Measurements from ENCODE around the gene ITIH5. TPM values are rescaled to one million over a fixed set of nuclear protein-coding genes. Genes with fewer than 3 reads are reported as not detected.

ITIH5 gene
- total and polyA plus RNA-seq, 9 donors = 4.8 to 32.2 (median 15.1) TPM

GRCh38 chr10:7513455-7513854, 153.3 kb downstream of the ITIH5 start:
- Histone ChIP-seq H3K27me3 (no peaks in the 10 kb centered on the region), H3K4me3 (no peak overlapping the region), H3K36me3 (no peaks in the 10 kb centered on the region), H3K9me3 (no peaks in the 10 kb centered on the region), H3K4me1 (ENCODE audit: insufficient read depth) (peaks cover 2% of the 10 kb centered on the region), H3K27ac (no peak overlapping the region)
- TF ChIP-seq CTCF (IDR thresholded peaks at IDR 0.05) (no peak), POLR2A (IDR thresholded peaks at IDR 0.05) (no peak), EP300 (IDR thresholded peaks at IDR 0.05) (no peak)
- WGBS, 3 donors = 62 to 70% (median 64%) methylated on average over 3 of the region's 3 CpGs
- intact Hi-C loops (cut with DNase I) = no loop called here
- no peak for DNase-seq

GRCh38 chr10:7512487-7512886, 154.3 kb downstream of the ITIH5 start:
- H3K36me3 ChIP-seq = no peaks in the 10 kb centered on the region
- H3K4me3 ChIP-seq = no peak overlapping the region
- no peak for DNase-seq
- intact Hi-C loops (cut with DNase I) = no loop called here
- 69 to 83% (median 83%) methylated on average over 7 of the region's 7 CpGs for WGBS, 3 donors
- H3K27ac ChIP-seq = no peak overlapping the region
- H3K9me3 ChIP-seq = no peaks in the 10 kb centered on the region
- H3K4me1 ChIP-seq (ENCODE audit: insufficient read depth) = peaks cover 2% of the 10 kb centered on the region
- TF ChIP-seq POLR2A (IDR thresholded peaks at IDR 0.05) = no peak
- TF ChIP-seq EP300 (IDR thresholded peaks at IDR 0.05) = no peak
- TF ChIP-seq CTCF (IDR thresholded peaks at IDR 0.05) = no peak
- no peaks in the 10 kb centered on the region for H3K27me3 ChIP-seq

- H3K27ac ChIP-seq = no peak overlapping the region
- H3K4me1 ChIP-seq (ENCODE audit: insufficient read depth) = peaks cover 2% of the 10 kb centered on the region
- H3K9me3 ChIP-seq = no peaks in the 10 kb centered on the region
- intact Hi-C loops (cut with DNase I) = no loop called here
- WGBS, 3 donors = 51 to 61% (median 57%) methylated on average over 6 of the region's 6 CpGs
- TF ChIP-seq EP300 (IDR thresholded peaks at IDR 0.05) (no peak), CTCF (IDR thresholded peaks at IDR 0.05) (no peak), POLR2A (IDR thresholded peaks at IDR 0.05) (no peak)
- H3K4me3 ChIP-seq = no peak overlapping the region
- DNase-seq = no peak
- H3K27me3 ChIP-seq = no peaks in the 10 kb centered on the region
- no peaks in the 10 kb centered on the region for H3K36me3 ChIP-seq
These were observed 155.2 kb downstream of the ITIH5 start for GRCh38 chr10:7511612-7512011.

Other genes starting within 250 kb of the ITIH5 start
- gene ITIH2, start 36.4 kb upstream of the ITIH5 start, total RNA-seq = 1 to 10 TPM in 1 of 7 donors, under 1 TPM in 3, not detected in 3; 0.15 to 1.2 (median 0.39) TPM
- gene ITIH2, start 36.4 kb upstream of the ITIH5 start, polyA plus RNA-seq = under 1 TPM in 1 of 2 donors, not detected in 1; 0.02 TPM
- gene KIN, start 121.0 kb upstream of the ITIH5 start, total RNA-seq = 10 to 100 TPM in 5 of 7 donors, 1 to 10 TPM in 2; 7.4 to 14.6 (median 12.1) TPM
- gene KIN, start 121.0 kb upstream of the ITIH5 start, polyA plus RNA-seq = 10 to 100 TPM in 1 of 2 donors, 1 to 10 TPM in 1; 8.2 to 11.4 TPM
- 100 to 1,000 TPM; 154 to 214 (median 191) TPM for gene ATP5F1C, start 121.2 kb upstream of the ITIH5 start, total RNA-seq
- gene ATP5F1C, start 121.2 kb upstream of the ITIH5 start, polyA plus RNA-seq = 100 to 1,000 TPM; 179 to 324 TPM
- 10 to 100 TPM in 5 of 7 donors, 1 to 10 TPM in 2; 8.0 to 13.7 (median 11.8) TPM for gene TAF3, start 151.5 kb upstream of the ITIH5 start, total RNA-seq
- 10 to 100 TPM in 1 of 2 donors, 1 to 10 TPM in 1; 7.1 to 15.9 TPM for gene TAF3, start 151.5 kb upstream of the ITIH5 start, polyA plus RNA-seq